NK-92 (cell line): Measurements from ENCODE around the gene CPLANE2.
A peak's percentile ranks its signal among the peaks of the same experiment; 100 is the strongest.
"Not testable (repeated sequence)": the region's sequence is repeated elsewhere in the genome, so short reads cannot be mapped to it uniquely, and the experiment has no call there.

Experiments used
- DNase-seq: peaks from one replicate; lab custom pipeline; 2025; ENCODE audit not compliant: unreplicated experiment; lab: John Stamatoyannopoulos, UW

Gene CPLANE2

DNA sequence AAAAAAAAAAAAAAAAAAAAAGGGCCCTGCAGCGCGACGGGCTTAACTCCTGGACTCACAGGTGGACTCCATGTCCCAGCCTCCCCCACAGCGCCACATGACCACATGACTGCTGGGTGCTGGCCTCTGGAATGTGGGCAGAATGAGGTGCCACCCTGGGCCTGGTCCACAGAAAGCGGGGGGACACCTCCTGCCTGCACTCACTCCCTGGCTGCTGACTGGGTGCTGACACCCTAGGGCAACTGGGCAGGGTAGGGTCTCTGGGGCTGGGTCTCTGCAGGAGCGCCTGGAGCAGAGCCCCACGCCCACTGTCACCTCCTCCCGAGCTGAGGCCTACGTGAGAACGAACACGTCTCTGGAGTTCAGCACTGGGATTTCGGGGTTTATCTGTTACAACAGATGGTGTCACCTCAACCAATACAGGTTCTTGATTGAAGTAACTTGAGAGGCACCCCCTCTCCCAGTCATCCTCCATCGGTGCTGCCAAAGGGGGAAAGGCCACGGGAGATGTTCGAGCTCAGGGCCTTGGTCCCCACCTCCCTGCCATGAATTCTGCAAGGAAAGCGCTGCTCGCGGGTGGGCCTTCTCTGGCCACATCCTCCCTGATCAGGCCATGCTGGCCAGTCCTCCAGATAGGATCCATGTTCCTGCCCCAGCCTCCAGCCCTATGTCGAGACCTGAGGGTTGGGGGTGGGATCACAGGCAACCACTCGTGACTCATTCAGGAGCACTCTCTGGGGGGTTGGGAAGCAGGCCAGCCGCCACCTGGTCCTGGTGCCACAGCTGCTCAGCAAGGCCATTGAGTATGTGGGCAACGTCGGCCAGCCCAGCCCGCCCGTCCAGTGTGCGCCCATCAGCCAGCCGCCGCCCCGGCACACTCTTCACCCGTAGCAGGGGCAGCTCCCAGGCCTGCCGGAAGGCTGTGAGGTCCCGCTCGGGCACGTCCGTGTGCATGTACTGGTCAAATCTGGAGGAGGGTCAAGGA lies 5.4 kb downstream of the CPLANE2 start:
- no peak for DNase-seq

DNA sequence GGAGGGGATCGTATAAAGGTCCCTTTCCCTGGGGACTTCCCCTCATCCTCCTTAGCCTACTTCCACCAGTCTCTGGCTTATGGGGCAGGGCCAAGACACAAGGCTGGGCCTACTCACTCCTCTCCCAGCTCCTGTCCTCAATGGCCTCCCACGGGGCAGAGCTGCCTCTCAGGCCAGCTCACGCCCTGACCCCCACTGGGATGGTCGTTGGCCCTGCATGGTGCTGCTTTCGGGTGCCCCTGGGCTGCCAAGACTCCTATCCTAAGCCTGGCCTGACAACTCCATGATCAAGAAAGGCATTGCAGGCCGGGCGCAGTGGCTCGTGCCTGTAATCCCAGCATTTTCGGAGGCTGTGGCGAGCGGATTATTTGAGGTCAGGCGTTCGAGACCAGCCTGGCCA lies 6.2 kb downstream of the CPLANE2 start:
- no peak for DNase-seq

DNA sequence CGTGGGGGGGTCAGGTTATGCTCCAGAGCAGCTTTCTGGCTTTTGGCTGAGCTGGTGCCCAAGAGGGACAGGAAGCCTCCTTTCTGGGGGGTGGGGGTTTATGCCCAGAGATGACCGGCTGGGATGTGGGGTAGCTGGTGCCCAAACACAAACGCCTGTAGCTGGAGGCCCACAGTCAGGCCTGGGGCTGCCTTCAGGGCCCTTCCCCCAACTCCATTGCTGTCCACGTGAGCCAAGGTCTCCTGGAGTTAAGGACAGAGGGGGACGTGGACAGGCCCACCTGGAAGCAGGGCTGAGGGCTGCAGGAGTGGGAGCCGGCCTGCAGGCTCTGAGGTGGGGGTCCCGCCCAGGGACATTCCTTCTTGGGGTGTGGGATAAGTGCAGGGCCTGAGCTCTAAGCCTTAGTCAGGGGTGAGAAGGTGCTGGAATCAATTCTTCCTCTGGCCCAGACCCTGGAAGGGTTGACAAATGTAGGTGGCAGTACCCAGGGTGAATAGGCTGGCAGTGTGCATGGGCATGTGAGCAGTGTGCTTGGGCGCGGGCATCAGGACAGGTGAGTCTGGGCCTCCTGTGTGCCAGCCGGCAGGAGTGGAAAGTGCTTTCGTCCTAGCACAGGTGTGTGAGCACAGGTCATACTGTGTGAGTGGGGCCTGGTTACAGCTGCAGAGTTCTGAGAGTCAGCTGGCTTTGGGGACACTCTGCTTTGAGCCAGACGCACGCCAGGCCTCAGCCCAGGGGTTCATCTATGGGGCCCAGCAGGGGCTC lies 6.8 kb downstream of the CPLANE2 start:
- DNase-seq: no peak

DNA sequence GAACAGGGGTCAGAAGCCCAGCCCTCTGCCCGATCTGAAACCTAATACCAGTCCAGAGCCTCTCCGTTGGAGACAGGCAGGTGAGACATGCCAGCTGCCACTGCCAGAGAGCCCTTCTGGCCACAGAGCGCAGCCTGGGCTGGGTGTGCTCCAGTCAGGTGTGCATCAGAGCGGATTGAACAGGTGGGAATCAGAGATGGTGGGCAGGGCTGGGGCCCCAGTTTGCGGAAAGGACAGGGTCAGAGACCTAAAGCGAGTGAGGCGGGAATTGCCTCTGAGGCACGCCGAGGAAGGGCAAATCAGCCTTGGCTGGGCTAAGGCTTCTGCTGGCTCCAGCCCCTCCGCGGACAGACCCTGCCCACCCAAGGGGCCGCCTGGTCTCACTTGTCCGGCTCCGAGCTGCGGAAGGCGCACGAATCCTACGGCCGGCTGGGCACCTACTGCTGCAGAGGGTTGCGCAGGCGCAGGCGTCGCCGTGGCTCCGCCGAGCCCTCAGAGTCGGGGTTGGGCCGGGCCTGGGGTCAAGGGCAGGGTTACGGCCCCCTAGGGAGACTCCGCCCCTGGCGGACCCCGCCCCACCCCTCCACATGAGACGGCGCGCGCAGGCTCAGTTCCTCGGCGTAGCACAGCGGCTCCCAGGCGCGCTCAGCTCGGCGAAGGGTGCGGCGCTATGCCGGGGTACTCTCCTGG lies 10.3 kb downstream of the CPLANE2 start:
- DNase-seq: no peak

DNA sequence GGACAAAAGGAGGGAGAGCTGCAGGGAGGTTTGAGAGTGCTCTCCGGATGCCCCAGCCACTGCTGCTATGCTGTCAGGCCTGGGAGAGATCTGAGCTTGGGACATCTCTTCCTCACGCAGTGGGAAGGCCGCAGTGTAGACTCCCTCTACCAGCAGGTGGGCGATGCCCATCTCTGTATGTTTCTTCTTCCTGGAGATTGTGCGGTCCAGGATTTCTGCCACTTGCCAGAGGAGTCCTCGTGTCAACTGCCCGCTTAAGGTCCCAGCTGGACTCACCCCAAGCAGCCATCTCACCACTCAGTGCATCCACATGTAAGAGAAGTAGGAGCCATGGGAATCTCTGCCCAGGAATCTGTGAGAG lies 10.9 kb downstream of the CPLANE2 start:
- no peak for DNase-seq

DNA sequence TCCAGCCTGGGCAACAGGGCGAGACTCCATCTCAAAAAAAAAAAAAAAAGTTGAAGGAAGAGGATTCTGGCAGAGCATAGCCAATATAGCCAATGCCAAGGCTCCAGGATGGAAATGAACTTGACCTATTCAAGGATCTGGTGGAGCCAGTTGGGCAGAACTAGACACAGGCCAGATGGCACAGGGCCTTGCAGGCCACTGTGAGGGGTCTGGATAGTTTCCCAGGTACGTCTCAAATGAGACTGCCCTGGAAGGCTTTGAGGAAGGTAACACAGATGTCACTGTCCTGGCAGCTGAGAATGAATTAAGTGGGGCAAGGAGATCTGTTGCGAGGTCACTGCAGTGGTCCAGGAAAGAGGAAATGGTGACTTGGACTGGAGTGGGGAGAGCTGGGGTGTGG lies 12.5 kb downstream of the CPLANE2 start:
- no peak for DNase-seq

DNA sequence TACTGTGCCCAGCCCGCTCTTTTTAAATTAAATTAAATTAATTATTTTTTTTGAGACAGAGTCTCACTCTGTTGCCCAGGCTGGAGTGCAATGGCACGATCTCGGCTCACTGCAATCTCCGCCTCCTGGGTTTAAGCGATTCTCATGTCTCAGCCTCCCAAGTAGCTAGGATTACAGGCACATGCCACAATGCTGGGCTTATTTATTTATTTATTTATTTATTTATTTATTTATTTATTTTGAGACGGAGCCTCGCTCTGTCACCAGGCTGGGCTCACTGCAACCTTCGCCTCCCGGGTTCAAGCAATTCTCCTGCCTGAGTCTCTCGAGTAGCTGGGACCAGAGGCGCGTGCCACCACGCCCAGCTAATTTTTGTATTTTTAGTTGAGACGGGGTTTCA lies 14.3 kb downstream of the CPLANE2 start:
- not testable (repeated sequence) for DNase-seq

DNA sequence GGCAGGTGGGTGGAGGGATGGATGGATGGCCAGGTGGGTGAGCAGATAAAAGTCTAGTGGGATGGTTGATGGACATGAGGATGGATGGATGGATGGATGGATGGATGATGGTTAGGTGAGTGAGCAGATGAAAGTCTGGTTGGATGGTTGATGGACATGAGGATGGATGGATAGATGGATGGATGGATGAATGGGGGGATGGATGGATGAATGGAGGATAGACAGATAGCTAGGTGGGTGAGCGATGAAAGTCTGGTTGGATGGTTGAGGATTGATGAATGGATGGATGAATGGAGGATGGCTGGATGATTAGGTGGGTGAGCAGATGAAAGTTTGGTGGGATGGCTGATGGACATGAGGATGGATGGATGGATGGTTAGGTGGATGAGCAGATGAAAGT lies 15.5 kb downstream of the CPLANE2 start:
- no peak for DNase-seq

DNA sequence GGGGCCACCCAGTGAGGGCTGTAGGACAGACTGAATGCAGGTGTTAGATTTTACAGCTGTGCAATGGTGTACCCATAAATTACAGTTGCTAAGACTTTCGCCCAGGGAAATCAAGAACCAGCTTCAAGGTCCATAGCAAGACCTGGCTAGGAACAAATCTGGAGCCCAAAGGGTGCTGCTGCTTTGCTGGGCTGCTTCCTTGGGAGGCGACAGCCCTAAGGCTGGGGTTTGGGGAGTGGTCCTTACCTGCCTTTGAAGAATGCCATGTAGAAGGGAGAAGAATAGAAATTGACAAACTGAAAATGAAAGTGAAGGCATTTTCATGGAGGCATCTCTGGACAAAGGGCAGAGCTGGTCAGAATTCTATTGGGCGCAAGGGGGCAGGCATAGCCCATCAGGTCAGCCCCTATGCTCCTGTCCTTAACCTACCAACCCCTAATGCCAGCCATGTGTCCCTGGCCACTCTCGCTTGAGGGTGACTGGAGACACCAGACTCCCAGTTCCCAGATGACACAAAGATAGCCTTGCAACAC lies 16.9 kb downstream of the CPLANE2 start:
- no peak for DNase-seq

DNA sequence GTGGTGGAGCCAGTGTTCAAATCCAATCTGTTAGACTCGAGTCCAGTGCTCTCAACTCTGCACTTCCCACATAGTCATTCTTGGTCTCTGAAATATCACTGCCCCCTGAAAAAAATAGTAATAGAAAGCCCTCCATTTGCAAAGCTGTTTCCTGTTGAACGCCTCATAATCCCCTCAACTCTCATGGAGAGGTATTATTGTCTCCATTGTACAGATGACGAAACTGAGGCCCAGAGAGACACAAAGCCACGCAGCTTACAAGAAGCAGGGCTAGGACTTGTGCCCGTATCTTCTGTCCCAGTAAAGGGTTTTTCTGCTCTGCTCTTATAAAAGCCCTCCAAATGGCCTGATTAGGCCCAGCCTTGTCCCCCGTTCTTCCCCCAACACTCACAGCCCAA lies 18.3 kb downstream of the CPLANE2 start:
- DNase-seq: no peak

DNA sequence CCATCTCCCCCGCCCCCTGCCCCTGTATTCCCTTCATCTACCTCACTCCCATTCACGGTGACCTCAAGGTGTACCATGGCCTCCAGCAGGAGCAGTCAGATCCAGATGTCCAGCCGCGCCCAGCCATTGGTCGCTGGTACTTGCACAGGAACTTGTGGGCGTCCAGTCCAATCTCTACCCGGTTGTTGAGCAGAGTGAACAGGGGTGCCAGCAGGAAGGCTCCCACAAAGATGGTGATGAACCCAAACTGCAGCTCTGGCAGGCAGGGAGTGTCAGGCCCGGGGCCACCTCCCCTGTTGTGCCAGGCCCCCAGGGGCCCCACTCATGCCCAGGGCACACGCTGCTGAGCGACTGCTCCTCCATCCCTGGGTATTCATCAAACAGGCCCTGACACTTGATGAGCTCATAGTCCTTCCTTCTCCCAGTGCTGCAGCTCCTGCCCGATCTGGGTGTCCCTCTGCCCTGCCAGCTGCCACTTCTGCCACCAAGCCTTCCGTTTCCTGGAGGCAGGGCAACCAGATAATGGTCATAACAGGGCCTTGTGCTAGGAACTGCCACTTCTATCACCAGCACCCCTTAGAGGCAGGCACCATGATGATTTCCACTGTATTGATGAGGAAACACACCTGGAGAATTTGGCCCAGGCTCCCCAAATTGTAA lies 18.8 kb downstream of the CPLANE2 start:
- no peak for DNase-seq

DNA sequence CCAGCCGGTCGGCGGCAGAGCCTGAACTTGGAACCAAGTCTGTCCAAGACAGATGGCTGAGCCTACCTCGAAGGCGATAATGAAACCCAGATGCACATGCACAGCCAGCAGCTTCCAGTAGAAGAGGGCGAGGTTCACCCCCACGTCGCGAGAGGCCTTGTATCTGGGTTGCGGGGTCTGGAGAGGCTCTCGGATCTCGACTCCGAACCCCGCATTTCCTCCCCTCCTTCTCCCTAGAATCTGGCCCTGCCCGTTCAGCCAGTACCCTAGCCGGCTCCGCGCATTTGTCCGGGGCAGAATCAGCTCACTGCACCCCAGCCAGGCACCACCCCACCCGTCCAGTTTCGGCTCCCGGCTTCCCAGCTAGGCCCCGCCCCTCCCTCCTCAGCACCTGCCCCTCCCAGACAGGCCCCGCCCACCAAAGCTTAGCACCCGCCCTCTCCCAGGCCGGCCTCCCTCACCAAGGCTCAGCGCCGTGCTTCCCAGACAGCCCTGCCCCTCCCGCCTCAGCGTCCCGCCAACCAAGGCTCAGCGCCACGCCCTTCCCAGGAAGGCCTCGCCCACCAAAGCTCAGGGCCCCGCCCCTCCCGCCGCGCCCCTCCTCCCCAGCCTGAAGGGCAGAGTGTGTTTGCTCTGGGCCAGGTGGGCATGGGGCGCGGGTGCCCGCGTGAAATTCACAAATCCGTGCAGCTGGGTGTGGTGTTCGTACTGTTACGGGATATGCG lies 19.8 kb downstream of the CPLANE2 start:
- peak; percentile 49 for DNase-seq

DNA sequence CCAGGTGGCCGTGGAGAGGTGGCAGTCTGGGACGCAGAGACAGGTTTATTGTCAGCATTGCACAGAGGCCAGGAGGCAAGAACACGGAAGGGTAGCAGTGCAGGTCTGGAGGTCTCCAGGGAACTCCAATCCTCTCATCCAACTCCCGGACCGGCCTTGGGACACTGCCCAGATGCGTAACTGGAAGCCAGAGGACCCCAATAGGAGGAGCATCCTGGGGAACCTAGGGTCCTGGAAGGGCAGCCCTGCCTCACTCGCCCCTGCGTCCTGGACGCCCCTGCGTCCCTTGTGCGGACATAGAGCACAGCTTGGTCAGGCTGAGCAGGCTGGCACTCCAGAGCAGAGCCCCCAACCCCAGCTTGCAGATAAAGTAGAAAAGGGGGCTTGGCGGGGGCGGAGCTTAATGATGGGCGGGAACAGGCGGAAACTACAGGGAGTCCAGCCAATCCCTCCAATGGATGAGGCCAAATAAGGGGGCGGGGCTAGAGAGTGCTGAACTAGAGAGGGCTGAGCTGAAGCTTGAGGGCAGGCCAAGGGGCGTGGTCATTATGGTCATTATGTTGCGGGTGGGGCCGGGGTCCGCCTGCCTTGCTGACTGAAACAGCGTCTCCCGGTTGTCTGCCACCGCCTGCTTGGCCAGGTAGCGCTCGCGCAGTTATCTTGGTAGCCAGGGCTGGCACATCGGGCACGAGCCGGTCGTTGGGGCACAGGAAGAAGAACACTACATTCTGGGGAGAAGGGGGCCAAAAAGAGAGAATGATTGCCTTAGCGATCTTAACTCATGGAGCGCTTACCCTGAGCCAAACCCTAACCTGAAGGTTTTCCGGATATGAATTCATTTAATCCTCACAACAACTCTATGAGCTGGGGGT lies 20.9 kb downstream of the CPLANE2 start:
- no peak for DNase-seq

DNA sequence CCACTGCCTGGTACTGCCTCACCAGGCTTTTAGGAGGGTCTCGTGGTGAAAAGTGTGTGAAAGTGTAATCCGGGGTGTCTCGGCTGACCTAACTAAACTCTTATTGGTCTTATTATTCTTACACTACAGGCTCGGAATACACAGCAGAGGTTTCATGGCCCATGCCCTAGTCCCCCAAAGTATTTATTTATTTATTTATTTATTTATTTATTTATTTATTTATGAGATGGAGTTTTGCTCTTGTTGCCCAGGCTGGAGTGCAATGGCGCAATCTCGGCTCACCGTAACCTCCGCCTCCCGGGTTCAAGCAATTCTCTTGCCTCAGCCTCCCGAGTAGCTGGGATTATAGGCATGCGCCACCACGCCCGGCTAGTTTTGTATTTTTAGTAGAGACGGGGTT lies 21.7 kb downstream of the CPLANE2 start:
- not testable (repeated sequence) for DNase-seq

DNA sequence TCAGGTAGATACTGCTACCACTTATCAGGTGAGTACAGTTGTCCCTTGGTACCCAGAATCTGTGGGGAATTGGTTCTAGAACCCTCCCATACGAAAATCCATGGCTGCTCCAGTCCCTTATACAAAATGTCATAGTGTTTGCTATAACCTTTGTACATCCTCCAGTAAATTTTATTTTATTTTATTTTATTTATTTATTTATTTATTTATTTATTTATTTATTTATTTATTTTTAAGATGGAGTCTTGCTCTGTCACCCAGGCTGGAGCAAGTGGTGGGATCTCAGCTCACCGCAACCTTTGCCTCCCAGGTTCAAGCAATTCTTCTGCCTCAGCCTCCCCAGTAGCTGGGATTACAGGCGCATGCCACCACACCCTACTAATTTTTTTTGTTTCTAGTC lies 23.4 kb downstream of the CPLANE2 start:
- not testable (repeated sequence) for DNase-seq

DNA sequence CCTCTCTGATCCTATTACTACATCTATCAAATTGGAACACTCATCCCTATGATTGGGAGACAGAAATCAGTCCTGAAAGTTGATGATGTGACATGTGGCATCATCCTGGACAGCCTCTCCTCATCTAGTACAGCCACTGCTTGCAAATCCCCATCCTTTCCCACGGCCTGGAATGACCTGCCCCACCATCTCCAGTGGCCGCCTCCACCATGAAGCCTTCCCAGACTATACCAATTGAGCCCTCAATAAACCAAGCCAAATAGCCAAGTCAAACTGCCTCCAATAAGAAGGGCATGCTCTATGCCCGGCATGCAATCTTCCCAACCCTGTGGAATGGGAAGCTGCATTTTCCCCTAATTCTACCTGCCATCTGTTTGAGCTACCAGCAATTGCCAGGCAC lies 24.0 kb downstream of the CPLANE2 start:
- no peak for DNase-seq

DNA sequence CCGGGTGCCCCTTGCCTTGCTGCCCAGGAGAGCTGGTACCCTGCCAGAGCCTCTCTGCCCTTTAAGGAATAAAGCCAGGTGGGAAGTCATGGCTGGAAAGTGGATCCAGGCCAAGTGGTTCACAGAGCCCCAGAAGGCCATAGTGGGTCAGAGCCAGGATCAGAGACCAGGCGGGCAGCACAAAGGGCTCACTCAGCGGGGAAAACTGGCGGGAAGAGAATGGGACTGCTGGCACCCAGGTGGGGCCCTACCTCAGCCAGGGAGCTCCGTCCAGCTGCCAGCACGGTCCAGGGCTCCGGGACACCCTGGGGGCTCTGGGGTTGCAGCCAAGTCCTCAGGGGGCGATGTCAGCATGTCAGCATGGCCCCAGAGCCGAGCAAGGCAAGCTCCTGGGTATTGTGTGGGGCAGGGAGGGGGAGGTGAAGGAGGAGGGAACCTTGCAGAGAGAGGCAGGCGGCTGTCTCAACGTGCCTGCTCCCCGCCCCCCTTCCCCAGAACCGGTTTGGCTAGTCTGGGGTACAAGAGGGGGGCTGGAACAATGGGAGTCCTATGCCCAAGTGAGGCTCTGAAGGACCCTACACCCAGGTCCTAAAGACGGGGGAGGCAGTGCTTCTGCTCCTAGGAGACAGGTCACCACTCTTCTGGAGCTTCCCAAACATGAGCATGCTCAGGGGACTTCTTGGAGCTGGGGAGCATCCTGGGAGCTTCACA lies 24.6 kb downstream of the CPLANE2 start, which contains the start of gene ARHGEF19:
TSS of gene ARHGEF19 (minus strand) at position 402 of the 711 bp plus-strand sequence. CDS start 3,598 bp downstream, outside the sequence.
- DNase-seq: no peak

DNA sequence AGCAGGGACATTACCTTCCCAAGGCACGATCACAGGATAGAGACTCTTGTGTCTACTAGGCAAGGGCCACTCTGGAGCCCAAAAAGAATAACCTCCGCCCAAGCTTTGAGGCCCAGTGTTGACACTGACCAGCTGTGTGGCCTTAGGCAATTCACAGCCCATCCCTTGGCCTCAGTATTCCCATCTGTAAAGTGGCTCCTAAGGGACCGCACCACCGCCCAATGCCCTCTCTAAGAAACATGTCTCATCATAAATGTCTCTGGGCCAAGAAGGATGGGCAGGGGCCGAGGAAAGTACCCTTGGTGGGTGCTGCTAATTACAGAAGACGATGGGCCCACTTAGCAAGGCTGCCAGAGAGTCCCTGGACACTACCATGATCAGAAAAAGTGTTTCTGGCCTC lies 25.2 kb downstream of the CPLANE2 start:
- no peak for DNase-seq
